ENCODE measurements around the gene KBTBD4. TPM values are rescaled to one million over a fixed set of nuclear protein-coding genes. Genes with fewer than 3 reads are reported as not detected.

Gene KBTBD4
- total and polyA plus RNA-seq, 2 donors (not counting 1 experiment from before 2014, with no cell fraction given): 8.6 to 20.3 TPM

- Histone ChIP-seq H3K79me2 (ENCODE audit: control insufficient read depth, insufficient read depth, low read length) (peaks cover 100% of the 10 kb centered on the region), H3K4me1 (ENCODE audit: control insufficient read depth in 2 of 2, insufficient read depth in 2 of 2, low read length in 2 of 2) (peaks cover 13 to 19% of the 10 kb centered on the region in 2 donors), H3K27me3 (replicated peaks in 1 of 4; ENCODE audit: control extremely low read depth in 1 of 4, control insufficient read depth in 3 of 4, insufficient read depth in 4 of 4, low read length in 3 of 4) (no peaks in the 10 kb centered on the region), H3K27ac (ENCODE audit: low read length in 2 of 2) (no peak overlapping the region), H3K4me3 (ENCODE audit: control extremely low read depth in 1 of 5, extremely low read depth in 1 of 5, insufficient read depth in 1 of 5, low read depth in 2 of 5, low read length in 4 of 5) (no peak overlapping the region), H3K9ac (ENCODE audit: low read length) (no peak overlapping the region), H3K36me3 (replicated peaks in 1 of 2; ENCODE audit: control extremely low read depth in 1 of 2, control insufficient read depth in 1 of 2, extremely low read depth in 1 of 2, insufficient read depth in 2 of 2, low read length in 1 of 2) (peaks cover 0 to 18% of the 10 kb centered on the region in 2 experiments), H3K9me3 (ENCODE audit: control extremely low read depth in 1 of 3, control insufficient read depth in 2 of 3, insufficient read depth in 1 of 3, low read length in 2 of 3) (no peaks in the 10 kb centered on the region), H3K4me2 (replicated peaks; ENCODE audit: low read depth, low read length, poor library complexity, severe bottlenecking) (no peak overlapping the region), H2AFZ (ENCODE audit: insufficient read depth, low read depth, low read length, poor library complexity, severe bottlenecking) (no peak overlapping the region), H4K20me1 (ENCODE audit: control insufficient read depth, insufficient read depth, low read length, poor library complexity, severe bottlenecking) (peaks cover 95% of the 10 kb centered on the region)
- CTCF ChIA-PET: interaction anchor here (0.6 to 0.7 kb wide), 2 partner anchors 10 to 25 kb away, joined by 3 read pairs; no protein-coding TSS in a partner anchor
- no CpG with 5 or more reads among the region's 2 CpGs for WGBS (ENCODE audit: insufficient coverage)
- Mint-ChIP-seq H3K9me3 (ENCODE audit: insufficient read depth) (no peaks in the 10 kb centered on the region), H3K27me3 (no peaks in the 10 kb centered on the region), H3K27ac (no peak overlapping the region), H3K4me3 (no peak overlapping the region), H3K4me1 (peaks cover 36% of the 10 kb centered on the region)
- DNase-seq (no peak), ATAC-seq (ENCODE audit: low read depth) (no peak)
- intact Hi-C loops (cut with micrococcal nuclease): no loop called here
- no peak for TF ChIP-seq EZH2 (IDR thresholded peaks at IDR 0.05; ENCODE audit: borderline replicate concordance, insufficient read depth, low read depth, low read length, poor library complexity, severe bottlenecking)
- no peak for TF ChIP-seq CTCF (IDR thresholded peaks at IDR 0.05)
- POLR2A ChIA-PET: interaction anchor here (0.7 kb wide), 1 partner anchor 11 kb away, joined by 6 read pairs; no protein-coding TSS in a partner anchor
Measured at GRCh38 chr11:47533690-47534151, 45.0 kb downstream of the KBTBD4 start.

GRCh38 chr11:47532597-47533213, 46.1 kb downstream of the KBTBD4 start:
- WGBS (ENCODE audit: insufficient coverage): 86% methylated on average over 1 of the region's 2 CpGs
- intact Hi-C loops (cut with micrococcal nuclease): no loop called here
- H3K79me2 ChIP-seq (ENCODE audit: control insufficient read depth, insufficient read depth, low read length): peaks cover 100% of the 10 kb centered on the region
- Mint-ChIP-seq H3K9me3 (ENCODE audit: insufficient read depth) (no peaks in the 10 kb centered on the region), H3K4me3 (no peak overlapping the region), H3K27ac (no peak overlapping the region), H3K4me1 (peaks cover 37% of the 10 kb centered on the region), H3K27me3 (no peaks in the 10 kb centered on the region)
- ATAC-seq (ENCODE audit: low read depth): no peak
- no peak overlapping the region for H3K4me3 ChIP-seq (ENCODE audit: control extremely low read depth in 1 of 5, extremely low read depth in 1 of 5, insufficient read depth in 1 of 5, low read depth in 2 of 5, low read length in 4 of 5)
- H3K9ac ChIP-seq (ENCODE audit: low read length): no peak overlapping the region
- H3K27me3 ChIP-seq (replicated peaks in 1 of 4; ENCODE audit: control extremely low read depth in 1 of 4, control insufficient read depth in 3 of 4, insufficient read depth in 4 of 4, low read length in 3 of 4): no peaks in the 10 kb centered on the region
- H3K9me3 ChIP-seq (ENCODE audit: control extremely low read depth in 1 of 3, control insufficient read depth in 2 of 3, insufficient read depth in 1 of 3, low read length in 2 of 3): no peaks in the 10 kb centered on the region
- no peak for TF ChIP-seq EZH2 (IDR thresholded peaks at IDR 0.05; ENCODE audit: borderline replicate concordance, insufficient read depth, low read depth, low read length, poor library complexity, severe bottlenecking)
- no peak for TF ChIP-seq CTCF (IDR thresholded peaks at IDR 0.05)
- H3K36me3 ChIP-seq (replicated peaks in 1 of 2; ENCODE audit: control extremely low read depth in 1 of 2, control insufficient read depth in 1 of 2, extremely low read depth in 1 of 2, insufficient read depth in 2 of 2, low read length in 1 of 2): peaks cover 0 to 21% of the 10 kb centered on the region in 2 experiments
- ChIA-PET POLR2A (no interaction called here), CTCF (interaction anchor here (0.6 kb wide), 1 partner anchor 26 kb away, joined by 3 read pairs; no protein-coding TSS in a partner anchor)
- no peak for DNase-seq
- peaks cover 94% of the 10 kb centered on the region for H4K20me1 ChIP-seq (ENCODE audit: control insufficient read depth, insufficient read depth, low read length, poor library complexity, severe bottlenecking)
- H3K4me1 ChIP-seq (ENCODE audit: control insufficient read depth in 2 of 2, insufficient read depth in 2 of 2, low read length in 2 of 2): peaks cover 12 to 19% of the 10 kb centered on the region in 2 donors
- no peak overlapping the region for H3K4me2 ChIP-seq (replicated peaks; ENCODE audit: low read depth, low read length, poor library complexity, severe bottlenecking)
- peak overlapping the region in 1 of 2 donors; percentile 7 for H3K27ac ChIP-seq (ENCODE audit: low read length in 2 of 2)
- no peak overlapping the region for H2AFZ ChIP-seq (ENCODE audit: insufficient read depth, low read depth, low read length, poor library complexity, severe bottlenecking)

All from B cell (primary cell).